RWPE1 (cell line): ENCODE measurements around the gene MYO18B.

Source experiments
- CTCF ChIA-PET: fragments of 350-600 bp; sonication (Branson Sonifier 250); formaldehyde crosslinking; extraction: SDS; loops from one replicate; lab custom pipeline; 2021; lab: Yijun Ruan, JAX
- POLR2A ChIA-PET: fragments of 400-600 bp; formaldehyde crosslinking; extraction: SDS; loops from one replicate; lab custom pipeline; 2020; ENCODE audit warnings: antibody characterized with exemption; ENCODE audit not compliant: low non-redundant PET; lab: Yijun Ruan, JAX
- DNase-seq: peaks from one replicate; pipeline ENCODE4 v3.0.0; 2012; ENCODE audit warnings: low spot score
- H3K27ac ChIP-seq: fragments of 450-650 bp; 2 replicates; pipeline ENCODE4 v1.5.1; 2017
- CTCF ChIP-seq: fragments of 450-650 bp; conservative IDR thresholded peaks from 2 replicates; pipeline ENCODE4 v1.5.1; 2017; ENCODE audit warnings: low read depth, mild to moderate bottlenecking

MYO18B gene

DNA sequence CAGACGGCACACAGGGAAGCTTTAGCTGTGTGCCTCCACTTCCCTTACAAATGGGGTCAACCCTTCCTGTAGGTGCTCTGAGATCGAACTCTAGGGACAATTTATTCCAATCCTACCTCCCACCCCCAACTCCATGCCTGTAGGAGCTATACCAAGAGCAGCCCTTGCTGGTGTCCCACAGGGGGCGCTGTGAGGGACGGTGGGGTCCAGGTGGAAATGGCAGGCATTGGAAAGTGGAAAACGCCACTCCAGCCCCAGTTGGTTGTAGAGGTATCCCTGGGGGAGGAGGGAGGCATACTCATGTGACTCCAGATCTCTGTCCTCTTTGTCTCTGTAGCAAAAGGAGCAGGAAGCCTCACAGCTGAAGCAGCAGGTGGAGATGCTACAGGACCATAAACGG, 161.3 kb downstream of the MYO18B start:
- ChIA-PET CTCF (interaction anchor here (0.9 kb wide), 1 partner anchor 16 kb away, joined by 3 read pairs; no protein-coding TSS in a partner anchor), POLR2A (no interaction called here)

GRCh38 chr22:25908212-25908611, 166.2 kb downstream of the MYO18B start:
- TF ChIP-seq CTCF = no peak

More for the DNA sequence above, 161.3 kb downstream of the MYO18B start:
- TF ChIP-seq CTCF = no peak
- no peak overlapping the region for H3K27ac ChIP-seq
- no peak for DNase-seq

DNA sequence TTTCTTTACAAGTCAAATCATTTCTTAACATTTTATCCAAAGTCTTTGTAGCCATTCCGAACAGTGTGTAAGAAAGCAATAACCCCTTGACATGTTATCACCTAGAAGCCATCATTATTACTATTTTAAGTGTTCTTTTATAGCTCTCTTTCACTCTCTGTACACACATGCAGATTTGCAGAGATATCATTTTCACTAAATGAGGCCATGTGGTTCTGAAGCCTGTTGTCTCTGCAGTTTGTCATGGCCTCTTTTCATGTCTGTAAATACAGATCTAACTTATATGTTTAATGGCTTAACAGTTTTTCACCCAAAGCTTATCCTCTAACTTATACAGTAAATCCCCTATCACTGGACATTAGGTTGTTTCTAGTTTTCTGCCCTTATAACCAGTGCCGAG, 166.8 kb downstream of the MYO18B start:
- CTCF ChIA-PET = no interaction called here

More at GRCh38 chr22:25908212-25908611, 166.2 kb downstream of the MYO18B start:
- no peak for DNase-seq
- POLR2A ChIA-PET = no interaction called here
- CTCF ChIA-PET = no interaction called here
- H3K27ac ChIP-seq = no peak overlapping the region

DNA sequence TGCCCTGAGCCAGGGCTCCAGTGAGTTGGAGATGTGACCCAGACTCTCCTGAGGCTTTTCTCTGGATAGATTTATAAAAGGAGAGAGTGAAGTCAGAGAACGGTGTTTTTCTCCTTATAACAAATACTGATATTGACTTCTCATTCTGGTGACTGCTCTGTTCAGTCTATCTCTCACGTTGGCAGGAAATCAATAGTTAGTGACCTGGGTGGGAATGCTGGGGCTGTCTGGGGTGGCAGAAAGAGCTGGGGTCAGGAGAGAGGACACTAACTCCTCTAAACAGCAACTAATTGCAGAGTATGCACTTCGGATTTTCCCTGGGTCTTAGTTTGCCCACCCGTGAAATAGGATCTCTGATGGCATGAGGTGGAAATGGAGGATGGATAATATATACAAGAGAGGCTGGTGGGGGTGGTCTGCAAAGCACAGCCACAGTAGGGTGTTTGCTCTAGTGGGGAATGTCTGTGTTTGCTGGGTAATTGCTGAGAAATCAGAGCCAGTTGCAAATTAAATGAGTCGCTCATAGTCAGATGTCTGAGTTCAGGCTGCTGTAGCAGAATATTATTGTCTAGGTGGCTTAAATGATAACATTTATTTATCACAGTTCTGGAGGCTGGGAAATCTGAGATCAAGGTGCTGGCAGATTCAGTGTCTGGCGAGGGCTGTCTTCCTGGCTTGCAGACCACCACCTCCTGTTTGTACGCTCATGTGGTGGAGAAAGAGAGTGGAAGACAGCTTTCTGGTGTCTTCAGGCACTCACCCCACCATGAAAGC, 167.8 kb downstream of the MYO18B start:
- TF ChIP-seq CTCF = no peak
- ChIA-PET POLR2A (interaction anchor here (0.5 kb wide), 1 partner anchor 14 kb away, joined by 3 read pairs; no protein-coding TSS in a partner anchor), CTCF (no interaction called here)
- H3K27ac ChIP-seq = no peak overlapping the region
- DNase-seq = no peak

More for the DNA sequence above, 166.8 kb downstream of the MYO18B start:
- no peak overlapping the region for H3K27ac ChIP-seq
- TF ChIP-seq CTCF = no peak
- POLR2A ChIA-PET = no interaction called here
- DNase-seq = no peak

DNA sequence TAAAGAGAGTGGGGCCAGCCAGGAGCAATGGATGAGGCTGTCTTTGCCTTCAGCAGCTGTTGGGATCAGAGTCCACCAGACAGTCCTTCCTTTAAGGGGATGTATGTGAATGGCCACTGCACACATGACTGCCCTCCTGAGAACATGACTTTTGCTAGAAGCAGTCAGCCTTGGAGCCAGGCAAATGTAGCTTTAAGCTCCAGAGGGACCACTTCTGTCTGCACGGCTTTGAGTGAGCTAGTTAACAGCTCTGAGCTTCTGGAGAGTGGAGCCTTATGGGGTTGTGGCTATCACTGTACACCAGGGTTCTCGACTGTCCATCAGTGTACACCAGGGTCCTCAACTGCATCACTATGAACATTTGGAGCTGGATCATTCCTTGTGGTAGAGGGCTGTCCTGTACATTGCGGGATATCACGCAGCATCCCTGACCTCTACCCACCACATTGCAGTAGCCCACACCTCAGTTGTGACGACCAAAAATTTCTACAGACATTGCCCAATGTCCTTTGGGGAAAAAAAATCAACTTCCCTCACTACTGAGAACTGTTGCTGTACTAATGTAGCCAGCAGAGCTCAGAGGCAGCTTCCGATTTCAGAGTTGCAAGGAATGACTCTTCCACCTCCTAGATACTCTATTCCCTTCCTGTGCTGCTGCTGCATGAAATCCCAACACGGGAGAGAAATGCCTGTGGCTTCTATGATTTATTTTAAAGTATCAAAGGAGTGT, 169.4 kb downstream of the MYO18B start:
- CTCF ChIA-PET = no interaction called here
- DNase-seq = no peak
- POLR2A ChIA-PET = no interaction called here
- H3K27ac ChIP-seq = no peak overlapping the region
- TF ChIP-seq CTCF = no peak

- DNase-seq = no peak
- POLR2A ChIA-PET = no interaction called here
These were observed 177.5 kb downstream of the MYO18B start for GRCh38 chr22:25919452-25919851.

More at GRCh38 chr22:25919452-25919851, 177.5 kb downstream of the MYO18B start:
- no peak overlapping the region for H3K27ac ChIP-seq
- CTCF ChIA-PET = interaction anchor here (0.7 kb wide), 1 partner anchor 16 kb away, joined by 3 read pairs; no protein-coding TSS in a partner anchor
- no peak for TF ChIP-seq CTCF
